ENCODE results near the gene ZNHIT6. TPM values are rescaled to one million over a fixed set of nuclear protein-coding genes. Genes with fewer than 3 reads are reported as not detected.
A peak's percentile ranks its signal among the peaks of the same experiment; 100 is the strongest.

The ZNHIT6 gene
- total RNA-seq, 4 donors from 2014 or later = 13.6 to 31.2 (median 23.2) TPM

GRCh38 chr1:85705940-85706339 lies 2.3 kb downstream of the ZNHIT6 start:
- Histone ChIP-seq H3K4me1 (no peaks in the 10 kb centered on the region), H3K4me3 (no peak overlapping the region), H3K9me3 (no peaks in the 10 kb centered on the region), H3K36me3 (no peaks in the 10 kb centered on the region), H3K27ac (no peak overlapping the region), H3K27me3 (no peaks in the 10 kb centered on the region)
- no peak for DNase-seq
- intact Hi-C loops (cut with DNase I; ENCODE audit: low total_unique reads) = no loop called here
- TF ChIP-seq, protein P1, sequence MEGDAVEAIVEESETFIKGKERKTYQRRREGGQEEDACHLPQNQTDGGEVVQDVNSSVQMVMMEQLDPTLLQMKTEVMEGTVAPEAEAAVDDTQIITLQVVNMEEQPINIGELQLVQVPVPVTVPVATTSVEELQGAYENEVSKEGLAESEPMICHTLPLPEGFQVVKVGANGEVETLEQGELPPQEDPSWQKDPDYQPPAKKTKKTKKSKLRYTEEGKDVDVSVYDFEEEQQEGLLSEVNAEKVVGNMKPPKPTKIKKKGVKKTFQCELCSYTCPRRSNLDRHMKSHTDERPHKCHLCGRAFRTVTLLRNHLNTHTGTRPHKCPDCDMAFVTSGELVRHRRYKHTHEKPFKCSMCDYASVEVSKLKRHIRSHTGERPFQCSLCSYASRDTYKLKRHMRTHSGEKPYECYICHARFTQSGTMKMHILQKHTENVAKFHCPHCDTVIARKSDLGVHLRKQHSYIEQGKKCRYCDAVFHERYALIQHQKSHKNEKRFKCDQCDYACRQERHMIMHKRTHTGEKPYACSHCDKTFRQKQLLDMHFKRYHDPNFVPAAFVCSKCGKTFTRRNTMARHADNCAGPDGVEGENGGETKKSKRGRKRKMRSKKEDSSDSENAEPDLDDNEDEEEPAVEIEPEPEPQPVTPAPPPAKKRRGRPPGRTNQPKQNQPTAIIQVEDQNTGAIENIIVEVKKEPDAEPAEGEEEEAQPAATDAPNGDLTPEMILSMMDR (IDR thresholded peaks at IDR 0.05) = no peak
- no peak for TF ChIP-seq POLR2A (IDR thresholded peaks at IDR 0.05)

DNA sequence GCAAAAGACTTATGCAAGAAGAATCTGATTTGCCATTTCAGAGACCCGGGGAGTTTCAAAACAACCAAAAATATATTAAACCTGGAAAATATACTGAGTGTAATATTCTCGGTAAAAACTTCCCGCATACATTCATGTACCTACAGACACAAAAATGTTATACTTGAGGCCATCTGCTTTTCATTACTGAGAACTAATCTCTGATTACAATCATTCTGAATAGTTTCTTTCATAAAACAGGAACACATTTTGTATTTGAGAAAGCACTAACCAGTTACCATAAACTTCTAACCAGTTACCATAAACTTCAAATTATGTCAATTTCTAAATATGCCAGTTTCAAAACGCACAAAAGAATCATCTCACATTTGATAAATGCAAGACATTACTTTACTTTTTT lies 7.8 kb downstream of the ZNHIT6 start:
- no peak for DNase-seq
- TF ChIP-seq, protein P1 (IDR thresholded peaks at IDR 0.05) = no peak
- TF ChIP-seq POLR2A (IDR thresholded peaks at IDR 0.05) = no peak
- Histone ChIP-seq H3K36me3 (no peaks in the 10 kb centered on the region), H3K4me1 (no peaks in the 10 kb centered on the region), H3K27ac (no peak overlapping the region), H3K27me3 (no peaks in the 10 kb centered on the region), H3K9me3 (no peaks in the 10 kb centered on the region), H3K4me3 (no peak overlapping the region)
- intact Hi-C loops (cut with DNase I; ENCODE audit: low total_unique reads) = no loop called here

GRCh38 chr1:85697895-85698294 lies 10.3 kb downstream of the ZNHIT6 start:
- TF ChIP-seq, protein P1 (IDR thresholded peaks at IDR 0.05) = no peak
- no peak for TF ChIP-seq POLR2A (IDR thresholded peaks at IDR 0.05)
- Histone ChIP-seq H3K4me1 (no peaks in the 10 kb centered on the region), H3K27ac (no peak overlapping the region), H3K4me3 (no peak overlapping the region), H3K9me3 (no peaks in the 10 kb centered on the region), H3K36me3 (no peaks in the 10 kb centered on the region), H3K27me3 (no peaks in the 10 kb centered on the region)
- intact Hi-C loops (cut with DNase I; ENCODE audit: low total_unique reads) = loop anchor here (10.0 kb wide), 1 partner anchor 393 kb away; no protein-coding TSS in a partner anchor
- no peak for DNase-seq

DNA sequence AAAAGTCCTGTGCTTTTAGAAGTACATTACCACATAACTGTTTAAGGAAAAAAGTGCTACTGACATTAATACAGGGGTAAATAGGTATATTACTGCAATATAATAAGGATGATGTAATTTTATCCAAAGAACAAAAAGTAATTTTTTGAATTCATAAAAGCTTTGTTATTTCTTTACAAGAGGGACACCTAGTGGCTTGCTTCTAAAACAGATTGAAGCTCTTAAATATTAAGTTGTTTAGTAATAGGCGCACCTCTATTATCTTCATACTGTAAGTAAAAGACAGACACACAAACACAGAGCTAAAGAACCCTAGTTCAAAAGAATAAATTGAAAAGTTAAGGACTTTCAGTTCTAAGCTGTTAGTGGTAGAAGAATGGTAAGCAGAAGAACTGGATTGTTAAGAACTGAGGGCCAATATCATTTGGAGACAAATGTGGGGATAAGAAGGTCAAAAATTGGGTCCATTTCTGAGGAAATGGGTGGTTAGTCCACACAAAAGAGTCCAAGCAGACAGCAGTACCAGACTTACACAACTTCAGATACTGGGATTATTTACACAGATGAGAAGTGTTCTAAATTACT lies 15.4 kb downstream of the ZNHIT6 start:
- Histone ChIP-seq H3K4me3 (no peak overlapping the region), H3K27ac (no peak overlapping the region), H3K27me3 (no peaks in the 10 kb centered on the region), H3K9me3 (no peaks in the 10 kb centered on the region), H3K4me1 (no peaks in the 10 kb centered on the region), H3K36me3 (no peaks in the 10 kb centered on the region)
- TF ChIP-seq, protein P1 (IDR thresholded peaks at IDR 0.05) = peak; percentile 38 to 46 (median 40)
- no peak for TF ChIP-seq POLR2A (IDR thresholded peaks at IDR 0.05)
- DNase-seq = no peak
- intact Hi-C loops (cut with DNase I; ENCODE audit: low total_unique reads) = loop anchor here (10.0 kb wide), 1 partner anchor 388 kb away; no protein-coding TSS in a partner anchor

DNA sequence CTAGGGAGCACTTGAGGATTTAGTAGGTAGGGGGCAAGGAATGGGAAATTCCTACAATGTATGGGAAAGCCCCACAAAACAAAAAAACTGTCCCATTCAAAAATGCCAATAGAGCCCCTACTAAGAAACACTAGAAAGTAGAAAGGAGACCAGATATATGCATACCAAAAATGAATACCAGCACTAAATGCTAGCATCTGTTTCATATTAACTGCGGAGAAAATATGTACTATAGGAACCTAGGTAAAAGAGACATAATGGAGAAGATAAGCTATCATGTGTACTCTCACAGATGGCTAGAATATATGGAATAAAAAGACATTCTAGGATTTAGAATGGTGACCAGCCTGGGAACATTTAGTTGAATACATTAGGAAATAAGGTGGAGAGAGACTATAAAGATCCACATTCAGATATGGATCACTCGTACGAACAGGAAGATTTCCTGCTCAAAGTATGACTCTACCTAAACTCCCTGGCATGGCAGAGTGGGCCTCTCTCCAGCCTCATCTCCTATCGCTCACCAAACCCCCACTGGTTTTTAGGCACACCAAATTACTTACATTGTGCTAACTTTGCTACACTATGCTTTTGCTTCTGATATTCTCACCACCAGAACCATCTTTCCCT lies 18.3 kb downstream of the ZNHIT6 start:
- H3K27me3 ChIP-seq = no peaks in the 10 kb centered on the region
- H3K36me3 ChIP-seq = no peaks in the 10 kb centered on the region
- TF ChIP-seq, protein P1 (IDR thresholded peaks at IDR 0.05) = no peak
- TF ChIP-seq POLR2A (IDR thresholded peaks at IDR 0.05) = no peak
- H3K4me1 ChIP-seq = no peaks in the 10 kb centered on the region
- no peaks in the 10 kb centered on the region for H3K9me3 ChIP-seq
- DNase-seq = no peak
- intact Hi-C loops (cut with DNase I; ENCODE audit: low total_unique reads) = loop anchor here (10.0 kb wide), 1 partner anchor 385 kb away; no protein-coding TSS in a partner anchor
- H3K4me3 ChIP-seq = no peak overlapping the region
- no peak overlapping the region for H3K27ac ChIP-seq

Measured in uterus (tissue), 4 donors.